Breast epithelium (tissue), 3 donors: ENCODE data around the gene CLMP.

Source experiments
- POLR2A ChIP-seq: fragments of 450-650 bp; IDR thresholded peaks from one replicate; pipeline ENCODE4 v1.6.1; 2016; ENCODE audit warnings: antibody characterized with exemption, mild to moderate bottlenecking, moderate library complexity
- POLR2AphosphoS5 ChIP-seq, 3 donors: sonication (generic); formaldehyde crosslinking; IDR thresholded peaks; one replicate each; pipeline ENCODE4 v1.6.1; 2017; ENCODE audit warnings: antibody characterized with exemption in 3 of 3
- TF ChIP-seq, protein P1 (sequence below), 3 donors: fragments of 450-650 bp; IDR thresholded peaks; one replicate each; pipeline ENCODE4 v1.5.1; 2016 to 2017; ENCODE audit warnings: antibody characterized with exemption in 3 of 3, mild to moderate bottlenecking in 3 of 3, moderate library complexity in 3 of 3

DNA sequence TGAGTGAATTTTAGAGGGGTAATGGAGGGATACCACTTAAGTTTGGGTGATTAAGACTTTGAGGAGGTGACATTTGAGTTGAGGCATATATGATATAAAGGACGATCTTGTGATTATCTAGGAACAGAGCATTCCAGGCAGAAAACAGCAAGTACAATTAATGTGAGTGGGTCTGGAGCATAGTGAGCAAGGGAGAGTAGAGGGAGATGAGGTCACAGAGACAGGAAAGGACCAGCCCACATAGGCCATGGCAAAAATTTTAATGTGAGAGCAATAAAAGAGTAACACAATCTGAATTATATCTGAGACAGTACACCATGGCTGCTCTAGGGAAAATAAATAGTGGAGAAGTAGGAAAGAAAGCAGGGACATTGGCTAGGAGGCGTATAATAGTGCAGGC is 118.6 kb downstream of the CLMP start:
- TF ChIP-seq, protein P1, sequence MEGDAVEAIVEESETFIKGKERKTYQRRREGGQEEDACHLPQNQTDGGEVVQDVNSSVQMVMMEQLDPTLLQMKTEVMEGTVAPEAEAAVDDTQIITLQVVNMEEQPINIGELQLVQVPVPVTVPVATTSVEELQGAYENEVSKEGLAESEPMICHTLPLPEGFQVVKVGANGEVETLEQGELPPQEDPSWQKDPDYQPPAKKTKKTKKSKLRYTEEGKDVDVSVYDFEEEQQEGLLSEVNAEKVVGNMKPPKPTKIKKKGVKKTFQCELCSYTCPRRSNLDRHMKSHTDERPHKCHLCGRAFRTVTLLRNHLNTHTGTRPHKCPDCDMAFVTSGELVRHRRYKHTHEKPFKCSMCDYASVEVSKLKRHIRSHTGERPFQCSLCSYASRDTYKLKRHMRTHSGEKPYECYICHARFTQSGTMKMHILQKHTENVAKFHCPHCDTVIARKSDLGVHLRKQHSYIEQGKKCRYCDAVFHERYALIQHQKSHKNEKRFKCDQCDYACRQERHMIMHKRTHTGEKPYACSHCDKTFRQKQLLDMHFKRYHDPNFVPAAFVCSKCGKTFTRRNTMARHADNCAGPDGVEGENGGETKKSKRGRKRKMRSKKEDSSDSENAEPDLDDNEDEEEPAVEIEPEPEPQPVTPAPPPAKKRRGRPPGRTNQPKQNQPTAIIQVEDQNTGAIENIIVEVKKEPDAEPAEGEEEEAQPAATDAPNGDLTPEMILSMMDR (IDR thresholded peaks at IDR 0.05) = no peak
- no peak for TF ChIP-seq POLR2AphosphoS5 (IDR thresholded peaks at IDR 0.05)
- no peak for TF ChIP-seq POLR2A
